Measurements from ENCODE around the gene DEF6.

The DEF6 gene

GRCh38 chr6:35291491-35291890 is 6.1 kb upstream of the DEF6 start:
- no peak overlapping the region for H3K4me3 ChIP-seq
- H3K9ac ChIP-seq = no peak overlapping the region
- H3K27ac ChIP-seq = no peak overlapping the region
- peak overlapping the region in 8 of 11 experiments; percentile 57 to 98 (median 78); a peak in 15 of 22 replicates for H3K4me2 ChIP-seq
- TF ChIP-seq Cebpa-rat (IDR thresholded peaks at IDR 0.05) = no peak
- no peaks in the 10 kb centered on the region for H3K9me3 ChIP-seq (replicated peaks in 1 of 11)
- peaks cover 7 to 54% (median 49%) of the 10 kb centered on the region in 10 experiments for H3K4me1 ChIP-seq
- peaks cover 0 to 43% (median 6%) of the 10 kb centered on the region in 11 experiments; a peak in 6 of 22 replicates for H4K20me1 ChIP-seq
- H3K27me3 ChIP-seq = no peaks in the 10 kb centered on the region
- peaks cover 54 to 95% (median 80%) of the 10 kb centered on the region in 11 experiments for H3K36me3 ChIP-seq

GRCh38 chr6:35292494-35292893 is 5.1 kb upstream of the DEF6 start:
- peaks cover 17 to 64% (median 59%) of the 10 kb centered on the region in 10 experiments for H3K4me1 ChIP-seq
- H3K4me3 ChIP-seq = peak overlapping the region in 1 of 10 experiments; percentile 23; a peak in 1 of 20 replicates
- no peak overlapping the region for H3K27ac ChIP-seq
- H3K4me2 ChIP-seq = peak overlapping the region in 8 of 11 experiments; percentile 57 to 98 (median 78); a peak in 17 of 22 replicates
- H3K36me3 ChIP-seq = peaks cover 44 to 88% (median 70%) of the 10 kb centered on the region in 11 experiments
- no peaks in the 10 kb centered on the region for H3K9me3 ChIP-seq (replicated peaks in 1 of 11)
- peaks cover 0 to 41% (median 6%) of the 10 kb centered on the region in 11 experiments; a peak in 6 of 22 replicates for H4K20me1 ChIP-seq
- H3K27me3 ChIP-seq = no peaks in the 10 kb centered on the region
- peak overlapping the region in 6 of 11 experiments; percentile 14 to 47 (median 24); a peak in 5 of 22 replicates for H3K9ac ChIP-seq
- no peak for TF ChIP-seq Cebpa-rat (IDR thresholded peaks at IDR 0.05)

GRCh38 chr6:35293681-35294080 is 3.9 kb upstream of the DEF6 start:
- Histone ChIP-seq H3K9me3 (replicated peaks in 1 of 11) (no peaks in the 10 kb centered on the region), H4K20me1 (peaks cover 0 to 33% (median 6%) of the 10 kb centered on the region in 11 experiments; a peak in 6 of 22 replicates), H3K27me3 (no peaks in the 10 kb centered on the region), H3K36me3 (peaks cover 32 to 76% (median 58%) of the 10 kb centered on the region in 11 experiments), H3K27ac (no peak overlapping the region), H3K4me2 (peak overlapping the region in 7 of 11 experiments; percentile 59 to 98 (median 79); a peak in 11 of 22 replicates), H3K9ac (peak overlapping the region in 2 of 11 experiments; percentile 22 to 42; a peak in 2 of 22 replicates), H3K4me3 (no peak overlapping the region), H3K4me1 (peaks cover 29 to 76% (median 70%) of the 10 kb centered on the region in 10 experiments)
- TF ChIP-seq Cebpa-rat (IDR thresholded peaks at IDR 0.05) = no peak

- Histone ChIP-seq H3K9me3 (replicated peaks in 1 of 11) (no peaks in the 10 kb centered on the region), H3K4me2 (peak overlapping the region in 9 of 11 experiments; percentile 94 to 99 (median 98); a peak in 15 of 22 replicates), H4K20me1 (peaks cover 0 to 33% (median 6%) of the 10 kb centered on the region in 11 experiments; a peak in 6 of 22 replicates), H3K27ac (no peak overlapping the region), H3K9ac (peak overlapping the region in 1 of 11 experiments; percentile 90; a peak in 1 of 22 replicates), H3K36me3 (peaks cover 24 to 69% (median 51%) of the 10 kb centered on the region in 11 experiments), H3K27me3 (no peaks in the 10 kb centered on the region), H3K4me3 (no peak overlapping the region), H3K4me1 (peaks cover 36 to 84% (median 78%) of the 10 kb centered on the region in 10 experiments)
- no peak for TF ChIP-seq Cebpa-rat (IDR thresholded peaks at IDR 0.05)
Measured at GRCh38 chr6:35294308-35294945, 3.2 kb upstream of the DEF6 start.

- Histone ChIP-seq H3K9ac (peak overlapping the region in 8 of 11 experiments; percentile 42 to 92 (median 90); a peak in 12 of 22 replicates), H3K4me1 (peaks cover 41 to 90% (median 84%) of the 10 kb centered on the region in 10 experiments), H3K27ac (peak overlapping the region in 8 of 11 experiments; percentile 30 to 96 (median 92); a peak in 10 of 22 replicates), H4K20me1 (peaks cover 0 to 30% (median 6%) of the 10 kb centered on the region in 11 experiments; a peak in 6 of 22 replicates), H3K9me3 (replicated peaks in 1 of 11) (no peaks in the 10 kb centered on the region), H3K4me3 (peak overlapping the region in 1 of 10 experiments; percentile 4; a peak in 1 of 20 replicates), H3K27me3 (no peaks in the 10 kb centered on the region), H3K36me3 (peaks cover 20 to 62% (median 45%) of the 10 kb centered on the region in 11 experiments), H3K4me2 (peak overlapping the region; percentile 11 to 99 (median 97); a peak in 18 of 22 replicates)
- no peak for TF ChIP-seq Cebpa-rat (IDR thresholded peaks at IDR 0.05)
Measured at GRCh38 chr6:35295036-35295435, 2.6 kb upstream of the DEF6 start.

- TF ChIP-seq Cebpa-rat (IDR thresholded peaks at IDR 0.05) = no peak
- H3K9ac ChIP-seq = peak overlapping the region in 9 of 11 experiments; percentile 42 to 92 (median 90); a peak in 15 of 22 replicates
- peak overlapping the region in 1 of 10 experiments; percentile 4; a peak in 1 of 20 replicates for H3K4me3 ChIP-seq
- peak overlapping the region; percentile 2 to 99 (median 97); a peak in 19 of 22 replicates for H3K4me2 ChIP-seq
- H3K27me3 ChIP-seq = no peaks in the 10 kb centered on the region
- H4K20me1 ChIP-seq = peaks cover 0 to 26% (median 6%) of the 10 kb centered on the region in 11 experiments; a peak in 6 of 22 replicates
- H3K27ac ChIP-seq = peak overlapping the region in 8 of 11 experiments; percentile 30 to 96 (median 92); a peak in 14 of 22 replicates
- H3K4me1 ChIP-seq = peaks cover 48 to 96% (median 91%) of the 10 kb centered on the region in 10 experiments
- H3K36me3 ChIP-seq = peaks cover 13 to 58% (median 42%) of the 10 kb centered on the region in 11 experiments
- H3K9me3 ChIP-seq (replicated peaks in 1 of 11) = no peaks in the 10 kb centered on the region
Measured at GRCh38 chr6:35295521-35296315, 1.9 kb upstream of the DEF6 start.

GRCh38 chr6:35296931-35297600 is 552 bp upstream of the DEF6 start:
- H3K36me3 ChIP-seq = peaks cover 0 to 47% (median 29%) of the 10 kb centered on the region in 11 experiments; a peak in 16 of 22 replicates
- peaks cover 61 to 100% (median 97%) of the 10 kb centered on the region in 10 experiments for H3K4me1 ChIP-seq
- peak overlapping the region; percentile 94 to 99 (median 98) for H3K4me2 ChIP-seq
- H3K27ac ChIP-seq = peak overlapping the region; percentile 1 to 96 (median 93); a peak in 21 of 22 replicates
- no peaks in the 10 kb centered on the region for H3K9me3 ChIP-seq (replicated peaks in 1 of 11)
- peaks cover 0 to 17% (median 6%) of the 10 kb centered on the region in 11 experiments; a peak in 6 of 22 replicates for H4K20me1 ChIP-seq
- TF ChIP-seq Cebpa-rat (IDR thresholded peaks at IDR 0.05) = no peak
- peak overlapping the region; percentile 79 to 92 (median 90); a peak in 21 of 22 replicates for H3K9ac ChIP-seq
- H3K27me3 ChIP-seq = no peaks in the 10 kb centered on the region
- peak overlapping the region; percentile 68 to 87 (median 75); a peak in 19 of 20 replicates for H3K4me3 ChIP-seq
